NCI-H748 (cell line): ENCODE measurements around the gene ADGRE3.
"Not testable (repeated sequence)": the region's sequence is repeated elsewhere in the genome, so short reads cannot be mapped to it uniquely, and the experiment has no call there.

ENCODE experiments used
- DNase-seq: peaks from one replicate; lab custom pipeline; 2025; ENCODE audit not compliant: unreplicated experiment; lab: John Stamatoyannopoulos, UW

The ADGRE3 gene

DNA sequence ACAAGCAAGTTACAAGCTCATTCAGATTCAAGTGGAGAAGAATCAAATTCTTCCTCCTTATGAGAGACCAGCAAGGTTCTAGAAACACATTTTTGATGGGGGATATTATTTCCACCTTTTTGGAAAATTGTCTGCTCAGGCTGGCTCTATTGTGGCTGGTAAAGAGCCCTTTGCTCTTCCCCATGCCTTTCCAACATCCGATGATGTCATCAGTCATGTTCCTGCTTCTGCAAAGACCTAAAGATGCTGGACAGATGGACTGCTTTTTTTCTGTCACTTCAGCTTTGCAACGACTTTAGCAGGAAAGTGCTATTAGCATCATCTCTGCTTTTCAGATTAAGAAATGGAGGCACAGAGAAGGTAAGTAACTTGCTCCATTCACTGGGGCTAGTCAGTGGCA, 4.2 kb downstream of the ADGRE3 start:
- no peak for DNase-seq

DNA sequence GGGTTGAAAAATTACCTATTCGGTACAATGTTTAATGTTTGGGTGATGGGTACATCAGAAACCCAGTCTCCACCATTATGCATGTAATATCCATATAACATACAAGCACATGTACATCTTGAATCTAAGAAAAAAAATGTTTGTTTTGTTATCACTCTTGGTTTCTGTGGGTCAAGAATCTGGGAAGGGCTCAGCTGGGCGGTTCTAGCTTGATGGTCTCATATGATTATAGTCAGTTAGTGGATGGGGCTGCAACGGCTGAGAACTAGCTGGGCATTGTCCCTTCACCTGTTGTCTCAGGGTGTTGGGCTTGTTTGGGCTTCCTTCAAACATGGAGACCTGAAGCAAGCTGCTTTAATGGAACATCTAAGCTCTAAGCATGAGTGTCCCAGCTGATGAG, 4.7 kb downstream of the ADGRE3 start:
- no peak for DNase-seq

DNA sequence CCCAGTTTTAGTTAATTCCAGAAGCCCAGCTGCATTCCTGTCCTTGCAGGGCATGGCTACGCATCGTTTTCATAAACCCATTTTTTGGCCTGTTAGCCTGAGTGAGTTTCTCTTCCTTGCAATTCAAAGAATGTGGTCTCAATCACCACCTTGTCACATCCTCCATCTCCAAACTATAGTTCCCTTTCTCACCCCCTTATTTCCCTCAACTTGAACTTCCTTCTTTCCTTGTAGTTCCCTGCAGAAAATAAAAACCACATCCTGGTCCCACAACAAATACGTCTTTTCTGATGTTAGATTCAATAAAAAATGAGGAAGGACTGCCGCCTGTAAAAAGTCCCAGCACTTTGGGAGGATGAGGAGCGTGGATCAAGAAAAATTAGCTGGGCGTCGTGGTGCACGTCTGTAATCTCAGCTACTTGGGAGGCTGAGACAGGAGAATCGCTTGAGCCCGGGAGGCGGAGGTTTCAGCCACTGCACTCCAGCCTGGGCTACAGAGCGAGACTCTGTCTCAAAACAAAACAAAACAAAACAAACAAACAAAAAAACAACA, 13.2 kb downstream of the ADGRE3 start:
- DNase-seq, result no peak

DNA sequence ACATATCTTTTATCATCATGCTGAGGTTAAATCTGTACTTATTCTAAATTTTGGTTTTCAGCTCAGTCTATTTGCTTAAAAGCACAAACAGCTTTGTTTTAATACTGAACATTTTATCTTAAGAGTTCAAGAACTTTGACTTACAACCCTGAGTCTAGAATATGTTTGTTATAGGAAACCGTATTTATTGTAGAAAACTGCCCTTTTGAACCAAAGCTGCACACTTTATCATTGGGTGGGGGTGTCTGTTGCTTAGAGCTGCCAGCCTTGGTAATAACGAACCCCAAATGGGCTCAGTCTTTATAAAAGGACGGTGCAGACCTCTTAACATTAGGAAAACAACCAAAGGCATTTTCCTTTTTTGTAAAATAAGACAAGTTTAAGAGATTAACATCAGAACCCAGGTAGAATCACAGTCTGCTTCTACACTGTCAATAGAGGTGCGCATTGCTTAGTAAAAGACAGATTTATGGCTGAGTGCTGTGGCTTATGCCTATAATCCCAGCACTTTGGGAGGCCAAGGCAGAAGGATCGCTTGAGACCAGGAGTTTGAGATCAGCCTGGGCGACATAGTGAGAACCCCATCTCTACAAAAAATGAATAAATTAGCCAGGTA, 14.7 kb downstream of the ADGRE3 start:
- DNase-seq, result no peak

DNA sequence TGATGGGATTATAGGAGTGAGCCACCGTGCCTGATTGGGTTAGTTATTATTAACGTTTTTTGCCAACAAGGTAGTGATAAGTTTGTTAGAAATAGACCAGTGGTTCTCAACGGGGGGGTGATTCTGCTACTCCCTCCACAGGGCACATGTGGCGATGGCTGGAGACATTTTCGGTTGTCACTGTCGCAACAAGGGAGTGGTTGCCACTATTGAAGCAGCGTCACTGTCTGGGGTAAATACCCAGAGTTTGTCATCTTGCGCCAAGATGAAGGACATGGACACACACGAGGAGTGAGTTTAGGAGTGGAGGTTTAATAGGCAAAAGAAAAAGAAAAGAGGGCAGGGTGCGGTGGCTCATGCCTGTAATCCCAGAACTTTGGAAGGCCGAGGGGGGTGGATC, 18.9 kb downstream of the ADGRE3 start:
- DNase-seq, result no peak

DNA sequence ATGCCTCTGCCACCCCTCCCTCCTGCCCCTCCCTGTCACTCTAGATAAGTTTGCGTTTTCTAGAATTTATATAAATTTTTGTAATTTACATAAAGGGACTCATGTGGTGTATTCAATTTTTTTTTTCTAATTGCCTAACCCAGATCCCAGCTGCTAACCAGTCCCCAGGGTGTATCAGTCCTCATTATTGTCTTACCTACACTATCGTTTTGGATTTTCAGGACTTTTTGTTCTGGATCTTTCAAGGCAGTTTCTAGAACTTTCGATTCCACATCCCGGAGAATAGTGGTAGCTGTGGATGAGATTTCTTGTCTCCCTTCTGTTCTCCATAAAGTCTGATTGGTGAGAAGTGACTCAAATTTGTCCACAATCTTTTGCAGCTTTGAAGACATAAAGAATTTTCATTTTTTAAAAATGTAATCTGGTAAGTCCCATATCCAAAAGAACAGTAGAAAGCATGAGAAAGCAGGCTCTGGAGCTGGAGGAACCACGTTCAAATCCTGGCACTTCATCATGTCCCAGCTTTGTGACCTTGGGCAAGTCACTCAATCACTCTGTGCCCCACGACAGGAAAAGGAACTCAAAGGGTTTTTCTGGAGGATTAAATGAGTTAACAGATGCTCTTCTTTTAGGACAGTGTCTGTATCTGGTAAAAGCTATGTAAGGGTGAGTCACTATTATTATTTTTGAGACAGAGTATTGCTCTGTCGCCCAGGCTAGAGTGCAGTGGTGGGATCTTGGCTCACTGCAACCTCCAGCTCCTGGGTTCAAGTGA, 19.7 kb downstream of the ADGRE3 start:
- DNase-seq, result no peak

DNA sequence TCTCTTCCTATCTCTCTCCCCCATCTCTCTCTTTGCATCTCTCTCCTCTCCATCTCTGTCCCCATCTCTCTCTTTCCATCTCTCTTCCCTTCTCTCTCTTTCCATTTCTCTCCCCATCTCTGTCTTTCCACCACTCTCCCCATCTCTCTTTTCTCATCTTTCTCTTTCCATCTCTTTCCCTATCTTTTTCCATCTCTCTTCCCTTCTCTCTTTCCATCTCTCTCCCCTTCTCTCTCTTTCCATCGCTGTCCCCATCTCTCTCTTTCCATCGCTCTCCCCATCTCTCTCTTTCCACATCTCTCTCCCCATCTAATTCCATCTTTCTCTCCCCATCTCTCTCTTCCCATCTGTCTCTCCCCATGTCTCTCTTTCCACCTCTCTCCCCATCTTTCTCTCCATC, 24.5 kb downstream of the ADGRE3 start:
- no peak for DNase-seq

DNA sequence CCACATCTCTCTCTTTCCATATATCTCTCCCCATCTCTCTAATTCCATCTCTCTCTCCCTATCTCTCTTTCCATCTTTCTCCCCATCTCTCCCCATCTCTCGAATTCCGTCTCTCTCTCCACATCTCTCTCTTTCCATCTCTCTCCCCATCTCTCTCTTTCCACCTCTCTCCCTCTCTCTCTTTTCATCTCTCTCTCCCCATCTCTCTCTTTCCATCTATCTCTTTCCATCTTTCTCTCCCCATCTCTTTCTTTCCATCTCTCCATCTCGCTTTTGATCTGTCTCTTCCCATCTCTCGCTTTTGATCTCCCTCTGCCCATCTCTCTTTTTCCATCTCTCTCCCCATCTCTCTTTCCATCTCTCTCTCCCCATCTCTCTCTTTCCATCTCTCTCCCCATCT, 25.6 kb downstream of the ADGRE3 start:
- DNase-seq, result no peak

DNA sequence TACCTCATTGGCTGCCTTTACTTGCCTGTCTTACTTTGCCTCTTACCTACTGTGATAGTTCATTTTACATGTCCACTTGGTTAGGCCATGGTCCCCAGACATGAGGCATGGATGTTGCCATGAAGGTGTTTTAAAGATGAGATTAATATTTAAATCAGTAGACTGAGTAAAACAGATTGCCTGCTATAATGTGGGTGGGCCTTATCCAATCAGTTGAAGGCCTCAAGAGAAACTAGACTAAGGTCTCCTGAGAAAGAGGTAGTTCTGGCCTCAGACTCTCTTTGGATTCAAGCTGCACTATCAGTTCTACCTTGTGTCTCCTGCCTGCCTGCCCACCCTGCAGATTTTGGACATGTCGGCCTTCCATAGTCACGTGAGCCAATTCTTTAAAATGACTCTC, 26.1 kb downstream of the ADGRE3 start:
- DNase-seq, result no peak

DNA sequence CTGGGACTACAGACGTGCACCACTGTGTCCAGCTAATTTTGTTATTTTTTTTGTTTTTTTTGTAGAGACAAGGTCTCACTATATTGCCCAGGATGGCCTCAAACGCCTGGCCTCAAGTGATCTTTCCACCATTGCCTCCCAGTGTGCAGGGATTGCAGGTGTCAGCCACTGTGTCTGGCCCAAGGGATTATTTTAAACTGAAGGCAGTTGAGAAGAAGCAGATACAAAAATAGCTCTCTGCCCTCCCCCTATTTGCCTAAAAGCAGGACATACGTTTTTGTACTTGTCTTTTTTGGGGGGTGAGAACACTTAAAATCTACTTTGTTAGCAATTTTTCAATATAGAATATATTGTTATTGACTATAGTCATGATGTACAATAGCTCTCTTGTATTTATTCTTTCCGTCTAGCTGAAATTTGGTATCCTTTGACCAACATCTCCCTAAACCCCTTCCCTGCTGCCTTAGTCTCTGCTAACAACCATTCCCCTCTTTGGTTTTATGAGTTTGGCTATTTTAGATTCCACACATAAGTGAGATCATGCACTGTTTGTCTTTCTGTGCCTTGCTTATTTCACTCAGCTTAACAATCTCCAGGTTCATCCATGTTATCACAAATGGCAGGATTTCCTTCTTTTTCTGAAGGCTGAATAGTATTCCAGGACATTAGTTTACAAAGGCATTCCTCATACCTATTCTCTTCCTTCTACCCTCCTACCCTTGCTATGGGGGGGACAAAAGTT, 34.9 kb downstream of the ADGRE3 start:
- no peak for DNase-seq

DNA sequence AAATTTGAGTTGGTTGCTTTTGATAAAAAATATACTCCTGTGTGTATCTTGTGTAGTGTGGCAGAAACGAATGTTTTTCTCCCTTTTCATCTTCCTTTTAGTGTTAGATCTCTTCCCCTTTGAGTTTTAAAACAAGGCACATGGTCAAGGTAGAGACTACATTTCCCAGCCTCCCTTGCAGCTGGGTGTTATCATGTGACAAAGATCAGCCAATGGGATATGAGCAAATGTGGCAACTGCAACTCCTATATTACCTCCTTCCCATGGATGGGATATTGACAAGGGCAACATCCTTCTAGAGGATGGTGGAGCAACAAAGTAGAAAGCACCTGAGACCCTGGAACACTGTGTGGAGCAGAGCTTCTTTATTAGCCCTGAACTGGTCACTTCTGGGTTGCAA, 42.4 kb downstream of the ADGRE3 start:
- DNase-seq, result no peak

DNA sequence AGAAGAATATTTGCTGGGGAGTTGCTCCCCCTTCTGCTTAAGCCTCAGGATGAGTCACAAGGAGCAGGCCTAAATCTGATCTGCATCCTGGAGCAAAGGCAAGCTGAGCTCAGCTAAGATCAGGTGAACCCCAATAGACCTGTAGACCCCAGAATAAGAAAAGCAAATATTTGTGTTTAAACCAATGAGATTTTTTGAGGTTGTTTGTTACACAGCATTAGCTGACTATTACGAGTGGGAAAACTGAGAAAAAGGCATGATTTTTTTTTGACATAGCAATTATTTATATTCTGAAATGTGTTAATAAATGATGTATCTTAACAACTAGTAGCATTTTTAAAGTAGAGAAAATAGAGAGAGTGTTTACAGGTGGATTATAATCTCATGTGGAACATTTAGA, 45.1 kb downstream of the ADGRE3 start:
- no peak for DNase-seq

DNA sequence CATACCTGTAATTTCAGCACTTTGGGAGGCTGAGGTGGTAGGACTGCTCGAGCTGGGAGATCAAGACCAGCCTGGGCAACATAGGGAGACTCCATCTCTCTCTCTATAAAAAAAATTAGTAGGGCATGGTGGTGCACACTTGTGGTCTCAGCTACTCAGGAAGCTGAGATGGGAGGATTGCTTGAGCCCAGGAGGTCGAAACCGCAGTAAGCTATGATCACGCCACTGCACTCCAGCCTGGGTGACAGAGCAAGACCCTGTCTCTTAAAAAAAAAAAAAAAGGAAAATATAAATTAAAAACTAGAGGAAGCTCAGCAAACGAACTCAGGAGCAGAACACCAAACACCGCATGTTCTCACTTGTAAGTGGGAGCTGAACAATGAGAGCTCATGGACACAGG, 50.2 kb downstream of the ADGRE3 start:
- DNase-seq, result not testable (repeated sequence)

DNA sequence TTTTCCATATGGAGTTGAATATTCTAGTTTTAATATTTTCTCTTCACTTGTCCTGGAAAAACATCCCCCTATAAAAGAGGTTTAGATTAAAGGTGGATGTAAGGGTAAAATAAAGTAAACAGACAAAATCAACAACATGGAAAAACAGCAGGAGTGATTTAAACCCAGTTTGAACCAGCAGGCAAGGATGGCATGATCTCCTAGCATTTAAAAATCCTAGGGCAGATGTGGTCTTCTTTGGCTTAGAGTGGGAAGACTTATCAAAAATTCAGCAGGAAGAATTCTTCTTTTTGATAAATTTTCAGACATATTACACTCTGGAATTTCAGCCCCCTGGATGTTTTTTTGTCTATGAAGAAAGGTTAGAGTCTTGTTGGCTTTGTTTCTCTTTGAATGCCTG, 55.2 kb downstream of the ADGRE3 start:
- DNase-seq, result no peak

DNA sequence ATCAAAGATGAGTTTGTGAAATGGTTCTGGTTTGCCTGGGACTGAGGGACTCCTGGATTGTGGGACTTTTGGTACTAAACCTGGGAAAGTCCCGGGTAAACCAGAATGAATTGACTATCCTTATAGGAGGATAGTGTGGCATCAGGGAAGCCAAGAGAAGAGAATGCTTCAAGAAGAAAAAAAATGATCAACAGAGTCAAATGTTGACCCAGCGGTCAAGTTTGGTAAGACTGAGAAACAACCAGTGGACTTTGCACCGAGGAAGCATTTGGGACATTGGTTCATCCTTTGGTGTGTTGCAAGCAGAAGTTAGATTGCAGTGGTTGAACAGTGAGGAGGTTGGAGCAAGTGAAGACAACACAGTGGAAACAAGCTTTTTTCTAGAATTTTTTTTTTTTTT, 58.2 kb downstream of the ADGRE3 start:
- DNase-seq, result no peak

DNA sequence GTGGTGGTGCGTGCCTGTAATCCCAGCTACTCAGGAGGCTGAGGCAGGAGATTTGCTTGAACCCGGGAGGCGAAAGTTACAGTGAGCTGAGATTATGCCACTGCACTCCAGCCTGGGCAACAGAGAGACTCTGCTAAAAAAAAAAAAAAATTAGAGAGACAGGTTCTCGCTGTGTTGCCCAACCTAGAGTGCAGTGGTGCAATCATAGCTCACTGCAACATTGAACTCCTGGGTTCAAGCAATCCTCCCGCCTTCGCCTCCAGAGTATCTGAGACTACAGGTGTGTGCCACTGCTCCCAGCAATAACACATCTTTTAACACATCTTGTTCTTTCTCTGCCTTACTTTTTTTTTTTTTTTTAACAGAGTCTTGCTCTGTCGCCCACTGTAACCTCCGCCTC, 59.0 kb downstream of the ADGRE3 start:
- no peak for DNase-seq

DNA sequence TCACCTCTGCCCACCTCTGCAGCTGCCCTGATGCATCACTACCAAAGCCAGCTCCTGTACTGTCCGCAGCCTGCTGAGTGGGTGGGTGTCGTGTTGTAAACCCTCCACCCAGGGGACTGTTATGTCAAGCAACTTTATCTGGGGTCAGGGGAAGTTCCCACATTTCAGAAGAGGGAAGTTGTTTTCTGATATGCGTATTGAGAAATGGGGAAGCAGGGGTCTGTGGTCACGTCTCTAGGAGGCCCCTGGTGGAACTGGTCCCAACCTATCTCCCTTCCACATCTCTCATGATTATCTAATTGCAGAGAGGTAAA, 60.6 kb downstream of the ADGRE3 start:
- no peak for DNase-seq

DNA sequence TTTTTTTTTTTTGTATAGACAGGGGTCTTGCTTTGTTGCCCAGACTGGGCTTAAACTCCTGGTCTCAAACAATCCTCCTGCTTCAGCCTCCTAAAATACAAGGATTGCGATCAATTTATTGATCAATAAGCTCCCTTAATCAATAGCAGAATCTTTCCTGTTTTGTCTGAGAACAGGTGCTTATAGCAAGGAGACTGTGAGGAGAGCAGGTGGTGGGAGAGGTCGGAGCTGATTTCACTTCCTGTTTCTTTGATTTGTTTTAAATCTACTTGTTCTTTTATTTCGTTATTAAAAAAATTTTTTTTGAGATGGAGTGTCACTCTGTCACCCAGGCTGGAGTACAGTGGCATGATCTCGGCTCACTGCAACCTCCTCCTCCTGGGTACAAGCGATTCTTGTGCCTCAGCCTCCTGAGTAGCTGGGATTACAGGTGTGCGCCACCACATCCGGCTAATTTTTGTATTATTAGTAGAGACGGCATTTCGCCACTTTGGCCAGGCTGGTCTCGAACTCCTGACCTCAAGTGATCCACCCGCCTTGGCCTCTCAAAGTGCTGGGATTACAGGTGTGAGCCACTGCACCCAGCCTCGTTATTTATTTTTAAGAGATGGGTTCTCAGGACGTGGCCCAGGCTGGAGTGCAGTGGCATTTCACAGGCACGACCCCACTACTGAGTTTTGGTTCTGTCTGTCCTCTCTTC, 61.1 kb downstream of the ADGRE3 start:
- DNase-seq, result not testable (repeated sequence)

DNA sequence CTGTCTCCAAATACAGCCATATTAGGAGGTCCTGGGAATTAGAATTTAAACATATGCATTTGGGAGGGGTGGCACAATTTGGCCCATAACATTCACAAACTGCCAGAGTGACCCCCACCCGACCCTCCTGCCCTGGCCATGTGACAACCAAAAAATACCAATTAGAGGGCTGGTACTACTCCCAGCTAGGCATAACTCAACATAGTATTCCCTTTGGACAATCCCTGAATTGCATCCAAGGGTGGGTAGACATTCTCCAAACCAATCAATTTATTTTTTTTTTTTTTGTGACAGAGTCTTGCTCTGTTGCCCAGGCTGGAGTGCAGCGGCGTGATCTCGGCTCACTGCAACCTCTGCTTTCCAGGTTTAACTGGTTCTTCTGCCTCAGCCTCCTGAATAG, 62.0 kb downstream of the ADGRE3 start:
- no peak for DNase-seq

DNA sequence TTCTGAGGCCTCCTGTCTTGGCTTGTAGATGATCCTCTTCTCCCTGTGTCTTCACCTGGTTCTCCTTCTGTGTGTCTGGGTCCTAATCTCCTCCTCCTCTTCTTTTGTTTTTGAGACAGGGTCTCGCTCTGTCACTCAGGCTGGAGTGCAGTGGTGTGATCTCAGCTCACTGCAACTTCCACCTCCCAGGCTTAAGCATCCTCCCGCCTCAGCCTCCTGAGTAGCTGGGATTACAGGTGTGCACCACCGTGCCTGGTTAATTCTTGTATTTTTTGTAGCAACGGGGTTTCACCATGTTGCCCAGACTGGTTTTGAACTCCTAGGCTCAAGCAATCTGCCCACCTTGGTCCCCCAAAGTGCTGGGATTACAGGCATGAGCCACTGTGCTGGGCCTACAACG, 62.4 kb downstream of the ADGRE3 start:
- not testable (repeated sequence) for DNase-seq

DNA sequence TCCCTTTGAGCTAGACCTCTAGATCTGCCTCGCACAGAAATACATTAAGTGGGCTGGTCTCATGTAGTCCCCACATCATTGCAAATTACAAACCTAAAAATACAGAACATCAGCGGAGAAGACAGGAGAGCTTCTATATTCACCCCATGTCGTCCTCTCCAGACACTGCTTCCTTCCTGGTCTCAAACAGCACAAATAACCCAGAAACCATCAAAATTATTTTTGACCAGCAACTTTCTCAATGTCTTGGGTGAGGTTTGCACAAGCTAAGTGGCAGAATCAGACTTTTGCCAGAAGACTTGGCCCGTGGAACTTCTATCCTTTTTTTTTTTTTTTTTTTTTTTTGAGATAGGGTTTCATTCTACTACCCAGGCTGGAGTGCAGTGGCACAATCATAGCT, 63.6 kb downstream of the ADGRE3 start:
- DNase-seq, result no peak

DNA sequence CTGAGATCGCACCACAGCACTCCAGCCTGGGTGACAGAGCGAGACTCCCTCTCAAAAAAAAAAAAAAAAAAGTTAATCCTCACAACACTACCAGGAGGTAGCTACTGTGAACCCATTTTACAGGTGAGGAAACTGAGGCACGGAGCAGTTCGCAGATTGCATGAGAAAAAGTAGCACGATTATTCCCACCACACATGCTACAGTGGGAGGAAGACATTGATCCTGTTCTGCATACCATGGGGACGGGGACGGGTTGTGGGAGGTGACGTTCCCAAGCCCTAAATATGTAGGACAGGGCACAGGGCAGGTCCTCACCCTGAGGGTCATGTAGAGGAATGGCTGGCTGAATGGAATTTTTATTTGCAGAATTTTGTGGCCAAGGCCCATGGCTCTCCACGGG, 68.0 kb downstream of the ADGRE3 start:
- no peak for DNase-seq
